Urothelium cell line (cell line): ENCODE results near the gene ELFN2.

Source experiments
- DNase-seq: peaks from one replicate; pipeline ENCODE4 v3.0.0; 2011; ENCODE audit warnings: low spot score, mixed read lengths
- FAIRE-seq: peaks from 2 replicates; lab custom pipeline; 2011; peaks lifted over from hg19 to GRCh38; lab: Jason Lieb, UNC

The ELFN2 gene

DNA sequence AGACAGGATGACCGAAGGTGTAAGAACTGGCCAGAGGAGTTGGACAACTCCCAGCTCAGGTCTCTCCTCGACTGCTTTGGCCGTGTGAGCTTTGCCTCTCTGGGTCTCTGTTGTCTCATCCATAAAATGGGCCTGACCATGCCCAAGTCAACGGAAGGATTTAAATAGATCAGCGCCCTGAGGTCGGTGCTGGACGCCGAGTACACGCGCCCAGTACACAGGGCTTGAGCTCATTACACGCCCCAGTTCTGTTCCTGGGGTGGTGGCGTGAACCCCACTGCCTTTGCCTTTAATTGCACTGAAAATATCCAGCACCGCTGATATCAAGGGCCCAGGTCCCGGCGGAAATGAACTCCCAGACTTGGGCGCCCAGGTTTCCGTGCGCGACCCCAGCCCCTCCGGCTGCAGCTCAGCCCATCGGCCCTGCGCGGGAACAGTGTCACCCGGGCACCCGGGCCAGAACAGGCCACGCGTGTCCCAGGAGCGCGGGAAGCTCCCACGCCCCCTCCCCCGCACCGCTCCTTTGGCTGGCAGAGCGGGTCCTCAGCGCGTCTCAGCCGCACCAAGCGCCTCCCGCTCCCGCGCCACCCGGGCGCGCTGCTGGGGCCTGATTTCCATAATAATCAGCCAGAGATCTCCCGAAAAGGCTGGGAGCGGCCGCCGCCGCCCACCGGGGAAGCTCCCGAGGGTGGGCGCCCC lies 102.8 kb downstream of the ELFN2 start:
- FAIRE-seq, result no peak
- DNase-seq, result no peak

DNA sequence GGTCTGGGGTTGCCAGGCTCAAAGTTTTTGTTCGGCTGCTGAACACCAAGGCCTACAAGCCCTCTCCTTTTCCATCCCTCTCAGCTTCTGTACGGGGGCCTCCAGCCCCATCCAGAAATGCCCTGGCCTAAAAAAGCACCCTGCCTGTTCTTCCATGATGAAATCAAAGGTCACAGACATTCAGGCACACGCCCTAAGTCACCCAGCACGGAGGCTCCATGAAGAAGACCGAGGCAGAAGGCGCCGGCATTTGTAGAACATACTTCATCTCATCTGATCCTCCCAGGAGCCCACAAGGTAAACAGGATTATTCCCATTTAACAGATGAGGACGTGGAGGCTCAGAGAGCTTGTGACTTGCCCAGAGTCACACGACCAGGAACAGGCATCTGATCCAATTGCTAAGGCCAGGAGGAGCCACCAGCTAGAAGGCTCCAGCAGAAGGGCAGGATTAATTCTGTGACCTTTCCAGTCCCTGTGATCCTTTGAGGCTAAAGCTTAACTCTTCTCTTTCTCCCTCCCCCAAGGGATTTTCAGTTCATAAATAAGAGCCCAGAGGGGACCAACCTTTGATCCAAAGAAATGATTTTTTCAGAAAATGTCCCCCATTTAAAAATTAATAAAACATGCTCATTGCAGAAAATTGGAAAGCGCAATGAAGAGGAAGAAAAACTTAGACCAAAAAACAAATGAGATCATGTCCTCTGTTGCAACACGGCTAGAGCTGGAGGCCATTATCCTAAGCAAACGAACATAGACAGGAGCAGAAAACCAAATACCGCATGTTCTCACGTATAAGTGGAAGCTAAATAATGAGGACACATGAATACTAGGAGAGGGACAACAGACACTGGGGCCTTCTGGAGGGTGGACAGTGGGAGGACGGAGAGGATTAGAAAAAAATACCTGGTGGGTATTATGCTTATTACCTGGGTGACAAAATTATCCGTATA lies 106.3 kb downstream of the ELFN2 start:
- DNase-seq (no peak), FAIRE-seq (no peak)

DNA sequence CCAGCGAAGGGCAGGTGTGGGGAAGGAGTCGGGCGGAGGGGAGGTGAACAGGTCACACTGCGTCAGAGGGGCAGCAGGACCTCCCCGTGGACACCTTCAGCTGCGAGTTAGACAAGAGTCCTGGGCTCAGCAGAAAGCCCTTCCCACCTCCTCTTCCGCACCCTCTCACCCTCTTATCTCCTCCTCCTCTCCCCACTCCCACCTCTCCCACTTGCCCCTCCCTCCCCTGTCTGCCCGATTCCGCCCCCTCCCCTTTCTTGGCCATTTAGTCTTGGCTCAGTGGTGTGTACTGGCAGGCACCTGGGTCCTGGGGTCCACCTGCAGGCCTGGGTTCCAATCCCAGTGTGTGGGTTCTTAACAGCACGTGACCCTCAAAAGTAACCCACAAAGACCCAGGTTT lies 107.8 kb downstream of the ELFN2 start:
- peak; percentile 13 for FAIRE-seq
- DNase-seq, result no peak

DNA sequence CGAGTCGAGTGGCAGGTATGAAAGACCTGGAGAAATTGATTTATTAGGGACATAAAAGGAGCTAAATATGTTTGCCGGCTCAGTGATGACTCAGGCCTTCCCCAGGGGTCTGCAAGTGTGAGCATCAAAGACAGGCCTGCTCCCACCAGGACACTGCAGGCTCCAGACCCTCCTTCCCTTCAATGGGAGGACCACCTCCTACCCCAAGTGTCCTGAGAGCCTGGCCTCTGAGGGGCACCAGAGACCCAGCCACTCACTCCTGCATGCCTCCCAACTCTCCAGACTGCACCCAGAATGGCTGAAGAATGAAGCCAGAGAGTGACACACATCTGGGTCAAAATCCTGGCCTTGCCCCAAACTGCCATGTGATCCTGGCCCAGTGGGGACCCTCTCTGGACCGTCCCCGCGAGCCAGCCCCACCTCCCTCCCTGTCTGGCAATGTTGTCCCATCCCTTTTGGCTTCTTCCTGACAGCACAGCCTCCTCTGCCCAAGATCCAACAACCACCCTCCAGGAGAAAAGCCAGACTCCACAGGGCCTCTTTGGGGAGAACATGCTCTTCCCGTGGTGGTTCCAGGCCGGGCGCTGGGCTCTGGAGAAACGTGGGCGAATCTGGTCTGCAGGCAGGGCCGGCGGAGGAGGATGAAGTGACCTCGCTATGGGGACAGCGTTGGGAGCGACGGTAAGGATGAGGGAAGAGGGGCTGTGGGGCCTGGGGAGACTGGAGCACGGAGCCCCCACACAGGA lies 108.7 kb downstream of the ELFN2 start:
- no peak for FAIRE-seq

More for the DNA sequence above, 108.7 kb downstream of the ELFN2 start:
- DNase-seq, result no peak
